AG04450 (cell line): Measurements from ENCODE around the gene RPLP2. TPM values are rescaled to one million over a fixed set of nuclear protein-coding genes. Genes with fewer than 3 reads are reported as not detected.

ENCODE experiments used
- CTCF ChIA-PET: fragments of 300-600, 350-600 bp; formaldehyde crosslinking; extraction: SDS; loops from one replicate; lab custom pipeline; 2022; ENCODE audit warnings: antibody characterized with exemption, inconsistent platforms; lab: Charles Lee
- POLR2A ChIA-PET: fragments of 350-600 bp; formaldehyde crosslinking; extraction: SDS; loops from one replicate; lab custom pipeline; 2021; ENCODE audit warnings: antibody characterized with exemption, inconsistent platforms; lab: Yijun Ruan, JAX
- DNase-seq: peaks from one replicate; pipeline ENCODE4 v3.0.0-alpha.2; 2011; ENCODE audit warnings: low read depth, low spot score
- H3K27ac ChIP-seq: one replicate; pipeline ENCODE4 v1.5.1; 2012; ENCODE audit warnings: low read depth, low read length, control low read depth
- H3K27me3 ChIP-seq: one replicate; pipeline ENCODE4 v1.6.0; 2012; ENCODE audit warnings: low read length; ENCODE audit not compliant: control insufficient read depth, insufficient read depth
- H3K4me3 ChIP-seq: 2 replicates; pipeline ENCODE4 v1.5.1; 2011; ENCODE audit warnings: mild to moderate bottlenecking, low read depth, low read length, control low read depth
- H3K9me3 ChIP-seq: 2 replicates; pipeline ENCODE4 v1.5.1; 2012; ENCODE audit warnings: low read length; ENCODE audit not compliant: control insufficient read depth, insufficient read depth
- CTCF ChIP-seq: IDR thresholded peaks from 2 replicates; pipeline ENCODE4 v1.5.1; 2011; ENCODE audit warnings: low read depth, low read length, control low read depth, inconsistent platforms
- polyA plus RNA-seq: library from polyadenylated mRNA; depleted of rRNA; stranded (reverse); fragments of >200 nt; gene quantifications from 2 replicates; pipeline ENCODE4 v1.2.3, GENCODE V29; 2011

The RPLP2 gene
- polyA plus RNA-seq, 1 experiment = 1,115 TPM

- TF ChIP-seq CTCF = no peak
These were observed 3.3 kb downstream of the RPLP2 start for GRCh38 chr11:813072-813455.

DNA sequence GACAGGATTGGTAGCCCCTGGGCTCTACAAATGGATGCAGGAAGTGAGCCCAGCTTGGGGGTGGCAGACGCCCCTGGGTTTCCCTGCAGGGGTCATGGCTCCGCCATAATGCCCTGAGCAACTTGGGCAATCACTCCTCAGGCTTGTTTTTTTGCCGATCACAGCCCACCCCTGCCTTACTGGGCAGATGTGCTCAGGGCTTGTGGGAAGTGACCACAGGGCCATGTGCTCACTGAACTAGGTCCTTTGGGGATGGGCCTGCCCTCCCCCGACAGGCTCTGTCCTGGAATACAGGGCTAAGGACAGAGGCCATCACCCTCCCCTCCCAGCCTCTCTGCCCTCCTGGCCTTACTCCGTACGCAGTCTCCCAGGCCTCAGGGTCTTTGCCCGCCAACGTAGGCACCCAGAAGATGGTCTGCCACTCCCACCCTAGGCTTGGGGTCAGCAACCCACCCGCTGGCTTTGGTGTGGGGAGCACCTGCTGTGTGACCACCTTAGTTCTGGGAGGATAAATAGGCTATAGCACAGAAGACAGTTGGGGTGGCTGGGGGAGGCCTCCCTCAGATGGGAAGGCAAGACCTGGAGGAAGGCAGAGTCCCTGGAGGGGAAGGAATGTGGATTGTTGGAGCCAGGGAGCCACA, 3.8 kb downstream of the RPLP2 start:
- no peak for DNase-seq
- Histone ChIP-seq H3K27me3 (no peaks in the 10 kb centered on the region), H3K9me3 (no peaks in the 10 kb centered on the region; the same call in 1 of the 2 replicates), H3K27ac (peak overlapping the region; percentile 31), H3K4me3 (no peak overlapping the region)
- CTCF ChIA-PET = interaction anchor here (0.6 kb wide), 1 partner anchor 26 kb away, joined by 3 read pairs; no protein-coding TSS in a partner anchor
- POLR2A ChIA-PET = no interaction called here
- TF ChIP-seq CTCF = no peak

More at GRCh38 chr11:813072-813455, 3.3 kb downstream of the RPLP2 start:
- no peaks in the 10 kb centered on the region for H3K27me3 ChIP-seq
- DNase-seq = no peak
- ChIA-PET CTCF (interaction anchor here (0.6 kb wide), 1 partner anchor 882 kb away, joined by 3 read pairs; no protein-coding TSS in a partner anchor), POLR2A (no interaction called here)
- no peaks in the 10 kb centered on the region; the same call in 1 of the 2 replicates for H3K9me3 ChIP-seq
- H3K27ac ChIP-seq = peak overlapping the region; percentile 31
- no peak overlapping the region for H3K4me3 ChIP-seq

- H3K9me3 ChIP-seq = no peaks in the 10 kb centered on the region; the same call in 1 of the 2 replicates
- POLR2A ChIA-PET = no interaction called here
- CTCF ChIA-PET = no interaction called here
- no peak for TF ChIP-seq CTCF
- no peak overlapping the region for H3K27ac ChIP-seq
- DNase-seq = no peak
- no peak overlapping the region for H3K4me3 ChIP-seq
- no peaks in the 10 kb centered on the region for H3K27me3 ChIP-seq
These were observed 6.1 kb downstream of the RPLP2 start for GRCh38 chr11:815675-816432.

- DNase-seq = no peak
- H3K27ac ChIP-seq = no peak overlapping the region
- TF ChIP-seq CTCF = no peak
- POLR2A ChIA-PET = no interaction called here
- CTCF ChIA-PET = no interaction called here
- H3K27me3 ChIP-seq = no peaks in the 10 kb centered on the region
- no peak overlapping the region for H3K4me3 ChIP-seq
- no peaks in the 10 kb centered on the region; the same call in 1 of the 2 replicates for H3K9me3 ChIP-seq
These were observed 6.6 kb downstream of the RPLP2 start for GRCh38 chr11:816433-816779.
